ENCODE data around the gene HSPA1B.
A peak's percentile ranks its signal among the peaks of the same experiment; 100 is the strongest.

HSPA1B gene

GRCh38 chr6:31842053-31842452 lies 14.5 kb downstream of the HSPA1B start:
- TF ChIP-seq FOXM1 (IDR thresholded peaks at IDR 0.05; ENCODE audit: borderline replicate concordance, low read depth) (no peak), YY1 (IDR thresholded peaks at IDR 0.05; ENCODE audit: low read depth) (0 out of 2 replicates have a peak, but pooled peaks have one; percentile 10)

GRCh38 chr6:31844507-31844906 lies 17.0 kb downstream of the HSPA1B start:
- TF ChIP-seq MAX (IDR thresholded peaks at IDR 0.05) (no peak), USF1 (IDR thresholded peaks at IDR 0.05) (no peak), NFIC (IDR thresholded peaks at IDR 0.05) (no peak), ZBTB7A (IDR thresholded peaks at IDR 0.05; ENCODE audit: low read depth) (no peak), CEBPB (IDR thresholded peaks at IDR 0.05) (no peak), TCF12 (IDR thresholded peaks at IDR 0.05; ENCODE audit: low read depth) (no peak), YY1 (IDR thresholded peaks at IDR 0.05; ENCODE audit: low read depth) (no peak), RAD21 (IDR thresholded peaks at IDR 0.05; ENCODE audit: low read depth) (no peak), EGR1 (IDR thresholded peaks at IDR 0.05) (no peak), TAF1 (IDR thresholded peaks at IDR 0.05; ENCODE audit: low read depth) (no peak), FOXM1 (IDR thresholded peaks at IDR 0.05; ENCODE audit: borderline replicate concordance, low read depth) (no peak), REST (IDR thresholded peaks at IDR 0.05; ENCODE audit: low read depth) (no peak), TEAD4 (IDR thresholded peaks at IDR 0.05) (no peak)

- TF ChIP-seq RAD21 (IDR thresholded peaks at IDR 0.05; ENCODE audit: low read depth) (no peak), FOXM1 (IDR thresholded peaks at IDR 0.05; ENCODE audit: borderline replicate concordance, low read depth) (no peak), TCF12 (IDR thresholded peaks at IDR 0.05; ENCODE audit: low read depth) (no peak), MAX (IDR thresholded peaks at IDR 0.05) (no peak), EGR1 (IDR thresholded peaks at IDR 0.05) (no peak), TAF1 (IDR thresholded peaks at IDR 0.05; ENCODE audit: low read depth) (no peak), TEAD4 (IDR thresholded peaks at IDR 0.05) (no peak), NFIC (IDR thresholded peaks at IDR 0.05) (no peak), REST (IDR thresholded peaks at IDR 0.05; ENCODE audit: low read depth) (no peak), CREB1 (IDR thresholded peaks at IDR 0.05; ENCODE audit: low read depth) (no peak), USF1 (IDR thresholded peaks at IDR 0.05) (no peak), ZBTB7A (IDR thresholded peaks at IDR 0.05; ENCODE audit: low read depth) (no peak), YY1 (IDR thresholded peaks at IDR 0.05; ENCODE audit: low read depth) (no peak), CEBPB (IDR thresholded peaks at IDR 0.05) (no peak)
Measured at GRCh38 chr6:31847276-31847978, 19.9 kb downstream of the HSPA1B start.

- TF ChIP-seq YY1 (IDR thresholded peaks at IDR 0.05; ENCODE audit: low read depth) (no peak), NFIC (IDR thresholded peaks at IDR 0.05) (no peak), FOXM1 (IDR thresholded peaks at IDR 0.05; ENCODE audit: borderline replicate concordance, low read depth) (no peak), TEAD4 (IDR thresholded peaks at IDR 0.05) (no peak), CREB1 (IDR thresholded peaks at IDR 0.05; ENCODE audit: low read depth) (no peak), EGR1 (IDR thresholded peaks at IDR 0.05) (no peak), MAX (IDR thresholded peaks at IDR 0.05) (no peak), ZBTB7A (IDR thresholded peaks at IDR 0.05; ENCODE audit: low read depth) (no peak), TCF12 (IDR thresholded peaks at IDR 0.05; ENCODE audit: low read depth) (no peak), REST (IDR thresholded peaks at IDR 0.05; ENCODE audit: low read depth) (no peak), TAF1 (IDR thresholded peaks at IDR 0.05; ENCODE audit: low read depth) (no peak), CEBPB (IDR thresholded peaks at IDR 0.05) (no peak), RAD21 (IDR thresholded peaks at IDR 0.05; ENCODE audit: low read depth) (no peak)
Measured at GRCh38 chr6:31850765-31851484, 23.4 kb downstream of the HSPA1B start.

Measured in Ishikawa (cell line).